ENCODE data around the gene SLC45A3. TPM values are rescaled to one million over a fixed set of nuclear protein-coding genes. Genes with fewer than 3 reads are reported as not detected.

Gene SLC45A3
- total and polyA plus RNA-seq, 2 of the 8 experiments (the other 6 are each of a cell fraction or from before 2014, with no cell fraction given), result 13.0 to 14.3 TPM

DNA sequence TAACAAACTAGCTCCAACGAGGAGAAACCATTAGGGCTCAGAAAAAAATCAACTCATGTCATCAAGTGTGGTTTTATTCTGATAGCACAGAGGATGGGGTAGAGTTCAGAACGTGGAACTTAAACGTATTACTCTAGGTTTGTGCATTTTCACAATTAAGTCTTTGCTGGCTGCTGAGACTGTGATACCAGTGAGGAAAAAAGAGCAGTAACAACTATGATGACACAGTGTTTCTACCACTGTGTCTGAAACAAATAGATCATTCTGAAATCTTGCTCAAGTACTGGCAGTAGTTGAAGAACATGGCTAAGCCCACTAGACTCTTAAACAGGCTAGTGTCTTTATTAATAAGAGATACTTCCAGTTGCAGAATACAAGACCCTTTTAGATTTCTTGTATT is 38.7 kb upstream of the SLC45A3 start (continued):
- TF ChIP-seq, protein P1, sequence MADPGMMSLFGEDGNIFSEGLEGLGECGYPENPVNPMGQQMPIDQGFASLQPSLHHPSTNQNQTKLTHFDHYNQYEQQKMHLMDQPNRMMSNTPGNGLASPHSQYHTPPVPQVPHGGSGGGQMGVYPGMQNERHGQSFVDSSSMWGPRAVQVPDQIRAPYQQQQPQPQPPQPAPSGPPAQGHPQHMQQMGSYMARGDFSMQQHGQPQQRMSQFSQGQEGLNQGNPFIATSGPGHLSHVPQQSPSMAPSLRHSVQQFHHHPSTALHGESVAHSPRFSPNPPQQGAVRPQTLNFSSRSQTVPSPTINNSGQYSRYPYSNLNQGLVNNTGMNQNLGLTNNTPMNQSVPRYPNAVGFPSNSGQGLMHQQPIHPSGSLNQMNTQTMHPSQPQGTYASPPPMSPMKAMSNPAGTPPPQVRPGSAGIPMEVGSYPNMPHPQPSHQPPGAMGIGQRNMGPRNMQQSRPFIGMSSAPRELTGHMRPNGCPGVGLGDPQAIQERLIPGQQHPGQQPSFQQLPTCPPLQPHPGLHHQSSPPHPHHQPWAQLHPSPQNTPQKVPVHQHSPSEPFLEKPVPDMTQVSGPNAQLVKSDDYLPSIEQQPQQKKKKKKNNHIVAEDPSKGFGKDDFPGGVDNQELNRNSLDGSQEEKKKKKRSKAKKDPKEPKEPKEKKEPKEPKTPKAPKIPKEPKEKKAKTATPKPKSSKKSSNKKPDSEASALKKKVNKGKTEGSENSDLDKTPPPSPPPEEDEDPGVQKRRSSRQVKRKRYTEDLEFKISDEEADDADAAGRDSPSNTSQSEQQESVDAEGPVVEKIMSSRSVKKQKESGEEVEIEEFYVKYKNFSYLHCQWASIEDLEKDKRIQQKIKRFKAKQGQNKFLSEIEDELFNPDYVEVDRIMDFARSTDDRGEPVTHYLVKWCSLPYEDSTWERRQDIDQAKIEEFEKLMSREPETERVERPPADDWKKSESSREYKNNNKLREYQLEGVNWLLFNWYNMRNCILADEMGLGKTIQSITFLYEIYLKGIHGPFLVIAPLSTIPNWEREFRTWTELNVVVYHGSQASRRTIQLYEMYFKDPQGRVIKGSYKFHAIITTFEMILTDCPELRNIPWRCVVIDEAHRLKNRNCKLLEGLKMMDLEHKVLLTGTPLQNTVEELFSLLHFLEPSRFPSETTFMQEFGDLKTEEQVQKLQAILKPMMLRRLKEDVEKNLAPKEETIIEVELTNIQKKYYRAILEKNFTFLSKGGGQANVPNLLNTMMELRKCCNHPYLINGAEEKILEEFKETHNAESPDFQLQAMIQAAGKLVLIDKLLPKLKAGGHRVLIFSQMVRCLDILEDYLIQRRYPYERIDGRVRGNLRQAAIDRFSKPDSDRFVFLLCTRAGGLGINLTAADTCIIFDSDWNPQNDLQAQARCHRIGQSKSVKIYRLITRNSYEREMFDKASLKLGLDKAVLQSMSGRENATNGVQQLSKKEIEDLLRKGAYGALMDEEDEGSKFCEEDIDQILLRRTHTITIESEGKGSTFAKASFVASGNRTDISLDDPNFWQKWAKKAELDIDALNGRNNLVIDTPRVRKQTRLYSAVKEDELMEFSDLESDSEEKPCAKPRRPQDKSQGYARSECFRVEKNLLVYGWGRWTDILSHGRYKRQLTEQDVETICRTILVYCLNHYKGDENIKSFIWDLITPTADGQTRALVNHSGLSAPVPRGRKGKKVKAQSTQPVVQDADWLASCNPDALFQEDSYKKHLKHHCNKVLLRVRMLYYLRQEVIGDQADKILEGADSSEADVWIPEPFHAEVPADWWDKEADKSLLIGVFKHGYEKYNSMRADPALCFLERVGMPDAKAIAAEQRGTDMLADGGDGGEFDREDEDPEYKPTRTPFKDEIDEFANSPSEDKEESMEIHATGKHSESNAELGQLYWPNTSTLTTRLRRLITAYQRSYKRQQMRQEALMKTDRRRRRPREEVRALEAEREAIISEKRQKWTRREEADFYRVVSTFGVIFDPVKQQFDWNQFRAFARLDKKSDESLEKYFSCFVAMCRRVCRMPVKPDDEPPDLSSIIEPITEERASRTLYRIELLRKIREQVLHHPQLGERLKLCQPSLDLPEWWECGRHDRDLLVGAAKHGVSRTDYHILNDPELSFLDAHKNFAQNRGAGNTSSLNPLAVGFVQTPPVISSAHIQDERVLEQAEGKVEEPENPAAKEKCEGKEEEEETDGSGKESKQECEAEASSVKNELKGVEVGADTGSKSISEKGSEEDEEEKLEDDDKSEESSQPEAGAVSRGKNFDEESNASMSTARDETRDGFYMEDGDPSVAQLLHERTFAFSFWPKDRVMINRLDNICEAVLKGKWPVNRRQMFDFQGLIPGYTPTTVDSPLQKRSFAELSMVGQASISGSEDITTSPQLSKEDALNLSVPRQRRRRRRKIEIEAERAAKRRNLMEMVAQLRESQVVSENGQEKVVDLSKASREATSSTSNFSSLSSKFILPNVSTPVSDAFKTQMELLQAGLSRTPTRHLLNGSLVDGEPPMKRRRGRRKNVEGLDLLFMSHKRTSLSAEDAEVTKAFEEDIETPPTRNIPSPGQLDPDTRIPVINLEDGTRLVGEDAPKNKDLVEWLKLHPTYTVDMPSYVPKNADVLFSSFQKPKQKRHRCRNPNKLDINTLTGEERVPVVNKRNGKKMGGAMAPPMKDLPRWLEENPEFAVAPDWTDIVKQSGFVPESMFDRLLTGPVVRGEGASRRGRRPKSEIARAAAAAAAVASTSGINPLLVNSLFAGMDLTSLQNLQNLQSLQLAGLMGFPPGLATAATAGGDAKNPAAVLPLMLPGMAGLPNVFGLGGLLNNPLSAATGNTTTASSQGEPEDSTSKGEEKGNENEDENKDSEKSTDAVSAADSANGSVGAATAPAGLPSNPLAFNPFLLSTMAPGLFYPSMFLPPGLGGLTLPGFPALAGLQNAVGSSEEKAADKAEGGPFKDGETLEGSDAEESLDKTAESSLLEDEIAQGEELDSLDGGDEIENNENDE (IDR thresholded peaks at IDR 0.05; ENCODE audit: insufficient replicate concordance, low read length), result no peak
- no peak for TF ChIP-seq EP300 (IDR thresholded peaks at IDR 0.05; ENCODE audit: borderline replicate concordance in 1 of 2, low read depth in 2 of 2, low read length in 2 of 2)
- TF ChIP-seq, protein P2, sequence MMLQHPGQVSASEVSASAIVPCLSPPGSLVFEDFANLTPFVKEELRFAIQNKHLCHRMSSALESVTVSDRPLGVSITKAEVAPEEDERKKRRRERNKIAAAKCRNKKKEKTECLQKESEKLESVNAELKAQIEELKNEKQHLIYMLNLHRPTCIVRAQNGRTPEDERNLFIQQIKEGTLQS (IDR thresholded peaks at IDR 0.05; ENCODE audit: insufficient read depth, low read depth, low read length), result no peak

All from H1 (cell line).